MCF 10A (cell line): ENCODE measurements around the gene FMR1. TPM values are rescaled to one million over a fixed set of nuclear protein-coding genes. Genes with fewer than 3 reads are reported as not detected.

Source experiments
- Bru-seq: library from RNA; stranded (reverse); fragments of 400-500 nt; gene quantifications from one replicate; lab custom pipeline; 2021; lab: Mats Ljungman, UMichigan
- BruChase-seq, 2 experiments: library from RNA; stranded (reverse); fragments of 400-500 nt; gene quantifications; one replicate each; lab custom pipeline; 2021; lab: Mats Ljungman, UMichigan
- BruUV-seq: library from RNA; stranded (reverse); fragments of 400-500 nt; replicated peaks from 2 replicates; lab custom pipeline; 2021; lab: Mats Ljungman, UMichigan
- CTCF ChIA-PET: fragments of 300-600 bp; sonication (Branson Sonifier 250); formaldehyde crosslinking; extraction: SDS; loops from one replicate; lab custom pipeline; 2021; ENCODE audit warnings: antibody characterized with exemption, inconsistent platforms; lab: Yijun Ruan, JAX
- POLR2A ChIA-PET: fragments of 300-600, 350-650 bp; sonication (Branson Sonifier 250); formaldehyde crosslinking; extraction: SDS; loops from one replicate; lab custom pipeline; 2020; ENCODE audit warnings: antibody characterized with exemption, inconsistent platforms; lab: Yijun Ruan, JAX
- DNase-seq: peaks from one replicate; pipeline ENCODE4 v3.0.0-alpha.2; 2018; ENCODE audit not compliant: unreplicated experiment
- H3K27ac Mint-ChIP-seq: one replicate; pipeline ENCODE4 v1.8.0; 2022; ENCODE audit warnings: mild to moderate bottlenecking, low read depth, mixed read lengths; ENCODE audit not compliant: unreplicated experiment
- H3K27me3 Mint-ChIP-seq: one replicate; pipeline ENCODE4 v1.8.0; 2022; ENCODE audit warnings: mixed read lengths; ENCODE audit not compliant: insufficient read depth, unreplicated experiment
- H3K36me3 Mint-ChIP-seq: one replicate; pipeline ENCODE4 v1.8.0; 2022; ENCODE audit warnings: mild to moderate bottlenecking, moderate library complexity, mixed read lengths; ENCODE audit not compliant: insufficient read depth, unreplicated experiment
- H3K4me1 Mint-ChIP-seq: one replicate; pipeline ENCODE4 v1.8.0; 2022; ENCODE audit warnings: mixed read lengths; ENCODE audit not compliant: insufficient read depth, unreplicated experiment
- H3K4me3 Mint-ChIP-seq: one replicate; pipeline ENCODE4 v1.8.0; 2022; ENCODE audit warnings: mild to moderate bottlenecking, moderate library complexity, mixed read lengths; ENCODE audit not compliant: unreplicated experiment
- H3K9me3 Mint-ChIP-seq: one replicate; pipeline ENCODE4 v1.8.0; 2022; ENCODE audit warnings: mixed read lengths; ENCODE audit not compliant: unreplicated experiment
- intact Hi-C: fragments of 100-400 bp; cut with micrococcal nuclease; formaldehyde crosslinking; loops from 2 replicates; pipeline ENCODE4 v1.14.1; 2022
- long read RNA-seq: library from polyadenylated mRNA; stranded (forward); transcript quantifications from one replicate; pipeline ENCODE4 v2.0.0, GENCODE V29; 2022
- total RNA-seq: library from RNA; stranded (reverse); gene quantifications from 2 replicates; pipeline ENCODE4 v1.2.3, GENCODE V29; 2022
- TF ChIP-seq, protein P1 (sequence below): fragments of 200-600 bp; IDR thresholded peaks from one replicate; pipeline ENCODE4 v1.8.0; 2022; ENCODE audit warnings: antibody characterized with exemption, mild to moderate bottlenecking; ENCODE audit not compliant: unreplicated experiment

The FMR1 gene
- 34.2 and 35.3 TPM in 2 replicates for total RNA-seq
- percentile 81 among the genes with signal in this experiment for Bru-seq, nascent RNA
- percentile 86 among the genes with signal in this experiment for BruChase-seq, experiment 1, labeled RNA remaining after a 6-hour chase
- percentile 82 among the genes with signal in this experiment for BruChase-seq, experiment 2, labeled RNA remaining after a 2-hour chase
- long read RNA-seq, full-length matches to known transcripts, result 36 of 79 reads
- long read RNA-seq, partial matches to known transcripts, result 7 of 79 reads
- long read RNA-seq, other reads (novel, unspliced or antisense), result 36 of 79 reads

GRCh38 chrX:147911192-147912022 lies at the start of gene FMR1:
Gene FMR1, plus strand, starts transcription at chrX:147911919. Its CDS starts 261 bp downstream, at chrX:147912180.
- TF ChIP-seq, protein P1, sequence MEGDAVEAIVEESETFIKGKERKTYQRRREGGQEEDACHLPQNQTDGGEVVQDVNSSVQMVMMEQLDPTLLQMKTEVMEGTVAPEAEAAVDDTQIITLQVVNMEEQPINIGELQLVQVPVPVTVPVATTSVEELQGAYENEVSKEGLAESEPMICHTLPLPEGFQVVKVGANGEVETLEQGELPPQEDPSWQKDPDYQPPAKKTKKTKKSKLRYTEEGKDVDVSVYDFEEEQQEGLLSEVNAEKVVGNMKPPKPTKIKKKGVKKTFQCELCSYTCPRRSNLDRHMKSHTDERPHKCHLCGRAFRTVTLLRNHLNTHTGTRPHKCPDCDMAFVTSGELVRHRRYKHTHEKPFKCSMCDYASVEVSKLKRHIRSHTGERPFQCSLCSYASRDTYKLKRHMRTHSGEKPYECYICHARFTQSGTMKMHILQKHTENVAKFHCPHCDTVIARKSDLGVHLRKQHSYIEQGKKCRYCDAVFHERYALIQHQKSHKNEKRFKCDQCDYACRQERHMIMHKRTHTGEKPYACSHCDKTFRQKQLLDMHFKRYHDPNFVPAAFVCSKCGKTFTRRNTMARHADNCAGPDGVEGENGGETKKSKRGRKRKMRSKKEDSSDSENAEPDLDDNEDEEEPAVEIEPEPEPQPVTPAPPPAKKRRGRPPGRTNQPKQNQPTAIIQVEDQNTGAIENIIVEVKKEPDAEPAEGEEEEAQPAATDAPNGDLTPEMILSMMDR, result no peak
- BruUV-seq, result TSS peak; percentile 37
- peak within 1 kb of the TSS; percentile 74 for H3K27ac Mint-ChIP-seq
- H3K36me3 Mint-ChIP-seq, result no peaks in the 10 kb centered on the region
- peak; percentile 91 for DNase-seq
- intact Hi-C loops, result no loop called here
- CTCF ChIA-PET, result interaction anchor here (0.7 kb wide), 1 partner anchor 153 kb away, joined by 3 read pairs; no protein-coding TSS in a partner anchor
- peak within 1 kb of the TSS; percentile 83 for H3K4me3 Mint-ChIP-seq
- POLR2A ChIA-PET, result interaction anchor here (0.9 to 1.8 kb wide), 4 partner anchors 8 to 116 kb away, joined by 3 to 6 read pairs (median 4); no protein-coding TSS in a partner anchor
- peaks cover 7% of the 10 kb centered on the region for H3K9me3 Mint-ChIP-seq
- no peaks in the 10 kb centered on the region for H3K27me3 Mint-ChIP-seq
- no peaks in the 10 kb centered on the region for H3K4me1 Mint-ChIP-seq

GRCh38 chrX:147875866-147876596 lies 35.7 kb upstream of the FMR1 start:
- H3K36me3 Mint-ChIP-seq, result no peaks in the 10 kb centered on the region
- DNase-seq, result peak; percentile 63
- TF ChIP-seq, protein P1, result no peak
- H3K4me1 Mint-ChIP-seq, result no peaks in the 10 kb centered on the region
- peaks cover 30% of the 10 kb centered on the region for H3K9me3 Mint-ChIP-seq
- BruUV-seq, result no TSS peak
- H3K4me3 Mint-ChIP-seq, result no peak overlapping the region
- H3K27ac Mint-ChIP-seq, result no peak overlapping the region
- POLR2A ChIA-PET, result interaction anchor here (0.6 kb wide), 1 partner anchor 37 kb away, joined by 3 read pairs; no protein-coding TSS in a partner anchor
- CTCF ChIA-PET, result interaction anchor here (0.7 kb wide), 1 partner anchor 799 kb away, joined by 3 read pairs; no protein-coding TSS in a partner anchor
- H3K27me3 Mint-ChIP-seq, result no peaks in the 10 kb centered on the region
- intact Hi-C loops, result no loop called here

- H3K36me3 Mint-ChIP-seq, result no peaks in the 10 kb centered on the region
- H3K4me1 Mint-ChIP-seq, result no peaks in the 10 kb centered on the region
- ChIA-PET POLR2A (interaction anchor here (0.6 kb wide), 1 partner anchor 36 kb away, joined by 3 read pairs; no protein-coding TSS in a partner anchor), CTCF (no interaction called here)
- BruUV-seq, result no TSS peak
- H3K4me3 Mint-ChIP-seq, result no peak overlapping the region
- H3K9me3 Mint-ChIP-seq, result peaks cover 27% of the 10 kb centered on the region
- intact Hi-C loops, result no loop called here
- TF ChIP-seq, protein P1, result no peak
- DNase-seq, result no peak
- no peaks in the 10 kb centered on the region for H3K27me3 Mint-ChIP-seq
- no peak overlapping the region for H3K27ac Mint-ChIP-seq
Observed at GRCh38 chrX:147876849-147877646, 34.7 kb upstream of the FMR1 start.
